HG03175 (cell line): ENCODE results near the gene GAL3ST2.
"Not testable (repeated sequence)": the region's sequence is repeated elsewhere in the genome, so short reads cannot be mapped to it uniquely, and the experiment has no call there.

Experiments
- ATAC-seq: cut with Tn5 transposase; IDR thresholded peaks from one replicate; pipeline ENCODE4 v1.9.1; 2021; ENCODE audit warnings: mild to moderate bottlenecking, moderate library complexity; ENCODE audit not compliant: unreplicated experiment

GAL3ST2 gene

DNA sequence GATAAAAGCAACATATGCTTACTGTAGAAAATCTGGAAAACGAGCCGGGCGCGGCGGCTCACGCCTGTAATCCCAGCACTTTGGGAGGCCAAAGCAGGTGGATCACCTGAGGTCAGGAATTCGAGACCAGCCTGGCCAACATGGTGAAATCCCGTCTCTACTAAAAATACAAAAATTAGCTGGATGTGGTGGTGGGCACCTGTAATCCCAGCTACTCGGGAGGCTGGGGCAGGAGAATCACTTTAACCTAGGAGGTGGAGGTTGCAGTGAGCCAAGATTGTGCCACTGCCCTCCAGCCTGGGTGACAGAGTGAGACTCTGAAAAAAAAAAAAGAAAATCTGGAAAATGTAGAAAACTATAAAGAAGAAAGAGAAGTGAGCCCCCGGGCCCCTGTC lies 41.2 kb downstream of the GAL3ST2 start:
- ATAC-seq: not testable (repeated sequence)

DNA sequence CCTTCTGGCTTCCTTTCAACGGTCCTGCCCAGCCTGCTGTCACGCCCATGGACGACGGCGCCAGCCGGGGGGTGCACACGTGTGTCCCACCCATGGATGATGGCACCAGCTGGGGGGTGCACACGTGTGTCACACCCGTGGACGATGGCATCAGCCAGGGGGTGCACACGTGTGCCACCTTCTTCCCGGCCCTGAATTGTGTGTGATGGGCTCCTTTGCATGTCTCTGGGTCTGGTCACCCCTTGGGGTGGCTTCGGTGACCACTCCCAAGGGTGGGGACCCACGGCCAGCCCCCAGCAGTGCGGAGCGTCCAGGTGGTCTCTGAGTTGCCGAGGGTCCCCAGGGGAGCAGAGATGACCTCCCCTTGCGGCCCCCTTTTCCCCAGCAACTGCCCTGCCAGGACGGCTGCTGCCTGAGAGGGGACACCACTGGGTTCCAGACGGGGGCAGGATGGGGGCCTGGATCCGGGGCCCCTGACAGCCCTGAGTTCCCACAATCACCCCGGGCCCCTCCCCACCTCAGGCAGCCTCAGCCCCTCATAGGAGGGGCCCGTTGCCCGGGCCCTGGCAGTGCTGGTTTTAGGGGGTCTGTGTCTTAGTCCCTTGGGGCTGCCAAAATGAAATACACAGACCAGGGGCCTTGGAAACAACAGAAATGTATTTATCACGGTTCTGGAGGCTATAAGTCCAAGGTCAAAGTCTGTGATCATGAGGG lies 41.8 kb downstream of the GAL3ST2 start:
- no peak for ATAC-seq

DNA sequence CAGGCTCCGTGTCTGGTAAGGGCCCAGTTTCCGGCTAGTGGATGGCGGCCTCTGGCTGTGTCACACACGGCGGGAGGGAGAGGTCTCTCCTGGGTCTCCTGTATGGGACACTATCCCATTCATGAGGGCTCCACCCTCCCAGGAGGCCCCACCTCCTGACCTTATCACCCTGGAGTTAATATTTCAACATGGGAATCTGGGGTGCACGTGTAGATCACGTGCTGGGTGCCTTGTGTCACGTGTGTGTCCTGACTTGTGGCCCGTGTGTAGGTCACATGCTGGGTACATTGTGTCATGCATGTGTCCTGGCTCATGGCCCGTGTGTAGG lies 42.3 kb downstream of the GAL3ST2 start:
- no peak for ATAC-seq

DNA sequence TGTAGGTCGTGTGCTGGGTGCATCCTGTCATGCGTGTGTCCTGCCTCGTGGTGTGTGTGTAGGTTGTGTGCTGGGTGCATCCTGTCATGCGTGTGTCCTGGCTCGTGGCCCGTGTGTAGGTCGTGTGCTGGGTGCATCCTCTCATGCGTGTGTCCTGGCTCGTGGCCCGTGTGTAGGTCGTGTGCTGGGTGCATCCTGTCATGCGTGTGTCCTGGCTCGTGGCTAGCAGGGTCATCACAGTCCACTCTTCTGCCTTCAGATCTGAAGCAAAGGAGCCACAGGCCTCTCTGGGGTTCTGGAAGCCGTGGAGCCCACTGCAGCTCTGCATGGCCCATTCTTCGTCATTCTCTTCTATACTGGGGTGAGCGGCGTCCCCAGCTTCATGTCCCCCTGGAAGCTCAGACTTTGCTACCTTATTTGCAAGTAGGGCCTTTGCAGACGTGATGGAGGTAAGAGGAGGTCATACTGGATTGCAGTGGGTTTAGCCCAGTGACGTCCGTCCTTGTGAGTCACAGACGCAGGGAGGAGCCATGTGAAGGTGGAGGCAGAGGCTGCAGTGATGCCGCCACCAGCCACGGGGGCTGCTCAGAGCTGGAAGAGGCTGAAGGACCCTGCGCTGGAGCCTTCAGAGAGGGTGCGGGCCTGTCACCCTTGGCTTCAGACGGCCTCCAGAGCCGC lies 43.5 kb downstream of the GAL3ST2 start:
- ATAC-seq: not testable (repeated sequence)

DNA sequence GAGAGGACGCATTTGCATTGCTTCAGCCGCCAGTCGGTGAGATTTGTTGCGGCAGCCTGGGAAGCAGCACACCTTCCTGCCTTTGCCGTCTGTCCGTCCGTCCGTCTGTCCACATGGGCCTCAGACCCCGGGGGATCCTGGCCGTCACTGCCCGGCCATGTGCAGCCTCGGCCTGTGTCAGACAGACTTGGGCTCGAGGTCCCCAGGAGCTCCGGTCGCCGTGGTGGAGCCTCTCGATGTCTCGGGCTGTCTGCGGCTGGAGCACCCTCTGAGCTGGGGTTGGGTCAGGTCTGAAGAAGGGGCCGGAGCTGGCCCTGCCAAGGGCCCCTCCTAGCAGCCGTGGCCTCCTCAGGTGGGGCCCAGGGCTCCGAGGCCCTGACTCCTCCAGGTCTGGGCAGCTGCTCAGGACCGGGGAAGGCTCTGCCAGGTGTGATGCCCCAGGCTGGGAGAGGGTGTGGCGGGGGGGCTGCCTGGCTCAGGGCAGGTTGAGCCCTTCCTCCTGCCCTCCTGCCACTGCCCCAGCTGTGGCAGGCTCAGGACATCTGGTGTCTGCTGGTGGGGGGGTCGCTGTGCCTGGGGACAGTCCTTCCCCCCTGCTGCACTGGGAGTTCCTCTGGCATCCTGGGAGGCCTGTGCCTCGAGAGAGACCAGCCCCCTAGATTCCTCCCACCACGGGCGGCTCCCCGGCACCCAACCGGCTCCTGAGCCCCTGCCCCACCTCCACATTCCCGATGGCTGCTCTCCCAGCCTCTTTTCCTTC lies 44.2 kb downstream of the GAL3ST2 start:
- ATAC-seq: no peak

DNA sequence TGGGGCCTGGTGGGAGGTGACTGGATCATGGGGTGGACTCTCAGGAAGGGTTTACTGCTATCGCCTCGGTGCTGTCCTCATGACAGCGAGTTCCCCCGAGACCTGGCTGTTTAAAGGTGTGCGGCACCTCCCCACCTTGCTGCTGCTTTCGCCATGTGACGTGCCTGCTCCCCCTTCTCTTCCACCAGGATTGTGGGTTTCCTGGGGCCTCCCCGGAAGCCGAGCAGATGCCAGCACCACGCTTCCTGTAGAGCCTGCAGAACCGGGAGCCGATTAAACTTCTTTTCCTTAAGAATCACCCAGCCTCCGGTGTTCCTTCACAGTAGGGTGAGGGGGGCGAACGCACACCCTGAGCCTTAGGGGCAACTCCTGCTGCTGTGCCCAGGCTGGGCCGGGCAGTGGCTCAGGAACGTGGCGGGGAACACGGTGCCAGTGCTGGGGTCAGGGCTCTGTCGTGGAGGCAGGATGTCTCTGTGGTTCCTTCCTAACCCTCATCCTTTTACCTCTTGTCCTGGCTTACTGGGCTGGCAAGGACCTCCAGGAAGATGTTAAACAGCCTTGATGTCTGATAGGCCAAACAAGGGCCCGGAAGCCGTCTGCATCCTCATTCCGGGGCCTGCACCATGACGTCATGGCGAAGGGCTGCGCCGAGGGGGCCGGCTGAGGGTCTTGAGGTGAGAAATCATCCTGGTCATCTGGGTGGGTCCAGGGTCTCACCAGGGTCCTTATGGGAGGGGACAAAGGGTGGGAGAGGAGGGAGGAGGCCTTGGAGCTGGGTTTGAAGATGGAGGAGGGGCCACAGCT lies 45.0 kb downstream of the GAL3ST2 start:
- no peak for ATAC-seq

DNA sequence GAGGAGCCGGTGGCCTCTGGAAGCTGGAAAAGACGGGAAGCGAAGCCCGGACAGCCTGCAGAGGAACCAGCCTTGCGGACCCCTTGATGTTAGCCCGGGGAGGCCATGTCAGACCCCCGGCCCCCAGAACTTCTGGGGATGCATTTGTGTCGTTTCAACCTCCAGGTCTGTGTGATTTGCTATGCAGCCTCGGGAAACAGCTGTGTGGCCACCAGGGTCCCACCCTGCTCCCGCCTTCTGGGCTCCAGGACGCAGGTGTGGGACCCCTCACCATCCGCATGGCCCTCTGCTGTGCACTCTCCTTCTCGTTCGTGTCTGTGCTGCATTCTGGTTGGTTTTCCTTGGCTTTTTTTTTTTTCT lies 45.6 kb downstream of the GAL3ST2 start:
- ATAC-seq: no peak

DNA sequence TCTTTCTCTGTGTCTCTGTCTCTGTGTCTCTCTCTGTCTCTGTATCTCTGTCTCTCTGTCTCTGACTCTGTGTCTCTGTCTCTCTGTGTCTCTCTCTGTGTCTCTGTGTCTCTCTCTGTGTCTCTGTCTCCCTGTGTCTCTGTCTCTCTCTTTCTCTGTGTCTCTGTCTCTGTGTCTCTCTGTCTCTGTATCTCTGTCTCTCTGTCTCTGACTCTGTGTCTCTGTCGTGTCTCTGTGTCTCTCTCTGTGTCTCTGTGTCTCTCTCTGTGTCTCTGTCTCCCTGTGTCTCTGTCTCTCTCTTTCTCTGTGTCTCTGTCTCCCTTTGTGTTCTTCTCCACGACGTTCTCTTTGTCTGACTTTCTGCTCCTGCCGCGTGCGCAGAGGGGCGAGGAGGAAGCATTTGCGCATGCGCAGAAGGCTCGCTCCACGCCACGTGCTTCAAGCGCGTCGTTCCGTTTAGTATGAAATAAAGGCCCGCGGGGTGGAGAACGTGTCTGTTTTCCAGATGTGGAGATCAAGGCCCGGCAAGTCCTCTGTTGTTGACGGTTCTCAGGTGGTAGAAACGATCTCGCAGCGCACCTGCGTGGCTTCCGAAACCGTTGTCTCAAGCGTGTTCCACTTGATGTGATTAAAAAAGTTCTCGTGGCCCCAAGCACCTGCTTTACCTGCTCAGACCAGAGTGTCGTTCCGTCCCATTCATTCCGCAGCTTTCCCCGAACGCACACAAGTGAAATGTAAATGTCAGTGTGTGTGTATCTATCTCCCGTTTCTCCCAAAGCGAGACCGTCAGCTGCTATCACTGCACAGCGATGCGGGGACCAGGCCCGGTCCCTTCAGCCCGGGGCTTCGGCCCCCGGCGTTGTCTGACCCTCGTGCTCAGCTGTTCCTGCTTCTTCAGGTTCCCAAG lies 47.2 kb downstream of the GAL3ST2 start:
- not testable (repeated sequence) for ATAC-seq

DNA sequence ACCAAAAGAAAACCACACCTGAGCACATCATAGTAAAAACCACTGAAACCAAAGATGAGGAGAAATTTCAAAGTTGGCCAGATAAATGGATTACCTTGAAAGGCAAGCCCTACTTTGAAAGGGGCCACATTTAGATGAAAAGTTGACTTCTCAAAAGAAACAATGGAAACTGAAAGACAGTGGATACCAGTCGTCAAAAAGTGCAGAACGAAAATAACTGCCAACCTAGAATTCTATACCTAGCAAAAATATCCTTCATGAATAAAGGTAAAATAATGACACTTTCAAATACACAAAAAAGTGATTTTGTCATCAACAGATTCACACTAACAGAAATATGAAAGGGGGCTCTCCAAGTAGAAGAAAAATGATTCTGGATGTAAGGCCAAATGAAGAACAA lies 50.8 kb downstream of the GAL3ST2 start:
- ATAC-seq: no peak

DNA sequence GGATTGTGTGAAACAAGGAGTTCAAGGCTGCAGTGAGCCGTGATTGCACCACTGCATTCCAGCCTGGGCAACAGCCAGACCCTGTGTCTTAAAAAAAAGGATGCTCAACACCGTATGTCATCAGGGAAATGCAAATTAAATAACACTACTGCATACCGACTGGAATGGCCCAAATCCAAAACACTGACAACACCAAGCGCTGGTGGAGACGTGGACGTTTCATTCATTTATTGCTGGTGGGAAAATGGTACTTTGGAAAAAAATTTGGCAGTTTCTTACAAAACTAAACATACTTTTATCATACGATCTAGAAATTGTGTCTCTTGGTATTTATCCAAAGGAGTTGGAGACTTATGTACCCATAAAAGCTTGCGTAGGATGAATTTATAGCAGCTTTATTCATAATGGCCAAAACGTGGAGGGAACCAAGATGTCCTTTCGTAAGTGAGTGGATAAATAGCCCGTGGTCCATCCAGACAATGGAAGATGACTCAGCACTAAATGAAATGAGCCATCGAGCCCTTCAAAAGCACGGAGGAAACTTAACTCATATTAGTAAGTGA lies 56.6 kb downstream of the GAL3ST2 start:
- ATAC-seq: no peak

DNA sequence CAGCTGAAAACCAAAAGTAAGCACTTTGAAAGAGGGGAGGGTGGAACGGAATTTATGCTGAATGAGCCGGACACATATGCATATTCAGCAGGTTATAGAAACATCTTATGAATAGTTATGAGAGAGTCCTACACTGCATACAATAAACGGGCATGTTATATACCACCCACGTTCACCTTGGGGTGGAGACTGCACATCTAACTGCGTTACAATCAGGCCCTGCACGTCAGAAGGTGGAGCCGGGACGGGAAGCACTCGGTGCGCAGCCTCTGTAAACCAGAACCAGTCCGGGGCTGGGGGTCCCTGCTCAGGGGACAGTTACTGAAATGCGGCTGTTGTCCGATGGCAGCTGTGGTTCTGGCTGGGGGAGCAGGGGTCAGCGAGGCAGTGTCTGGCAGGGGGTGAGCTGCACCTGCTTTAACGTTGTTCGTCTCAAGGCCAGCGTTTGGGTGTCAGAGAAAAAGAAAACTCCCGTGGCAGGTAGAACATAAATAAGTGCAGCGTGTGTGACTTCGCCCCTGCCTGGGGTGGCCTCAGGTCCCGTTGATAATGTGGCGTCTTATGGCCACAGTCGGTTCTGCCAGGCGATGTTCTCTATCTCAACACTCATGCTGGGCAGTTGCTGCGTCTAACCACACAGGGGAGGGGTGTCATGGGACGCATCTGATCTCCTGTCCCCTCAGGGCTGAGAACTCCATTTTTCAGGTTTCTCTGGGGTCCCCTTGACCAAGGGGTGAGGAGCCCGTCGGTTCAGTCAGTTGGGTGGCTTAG lies 57.3 kb downstream of the GAL3ST2 start:
- ATAC-seq: not testable (repeated sequence)

DNA sequence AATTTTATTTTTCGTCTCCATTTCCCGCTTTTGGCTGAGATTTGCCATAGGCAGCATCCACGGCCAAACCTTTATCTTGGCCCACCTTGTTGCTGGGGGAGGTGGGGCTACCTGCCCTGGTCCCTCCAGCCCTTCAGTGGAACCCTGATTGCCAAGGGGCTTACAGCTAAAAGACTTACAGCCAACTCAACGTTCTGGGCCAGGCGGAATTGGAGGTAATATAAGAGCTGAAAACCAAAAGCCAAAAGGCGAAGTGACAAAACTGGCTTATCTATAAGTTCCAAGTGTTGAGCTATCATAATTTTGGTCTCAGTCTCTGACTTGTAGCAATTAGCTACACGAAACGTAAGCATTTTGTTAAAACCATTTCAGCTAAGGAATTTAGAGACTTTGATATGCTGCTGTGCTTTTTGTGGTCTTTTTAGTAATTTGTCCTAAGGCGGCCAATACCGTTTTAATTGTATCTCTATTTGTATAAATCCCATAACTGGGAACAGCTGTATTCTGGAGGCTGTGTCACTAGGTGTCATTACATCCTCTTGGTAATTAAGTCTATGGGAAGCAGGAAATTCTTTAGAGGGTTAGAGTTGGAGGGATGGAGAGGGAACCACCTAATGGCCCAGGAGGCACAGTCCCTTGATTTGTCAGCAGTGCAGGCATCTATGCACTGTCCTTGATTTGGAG lies 58.0 kb downstream of the GAL3ST2 start:
- no peak for ATAC-seq

DNA sequence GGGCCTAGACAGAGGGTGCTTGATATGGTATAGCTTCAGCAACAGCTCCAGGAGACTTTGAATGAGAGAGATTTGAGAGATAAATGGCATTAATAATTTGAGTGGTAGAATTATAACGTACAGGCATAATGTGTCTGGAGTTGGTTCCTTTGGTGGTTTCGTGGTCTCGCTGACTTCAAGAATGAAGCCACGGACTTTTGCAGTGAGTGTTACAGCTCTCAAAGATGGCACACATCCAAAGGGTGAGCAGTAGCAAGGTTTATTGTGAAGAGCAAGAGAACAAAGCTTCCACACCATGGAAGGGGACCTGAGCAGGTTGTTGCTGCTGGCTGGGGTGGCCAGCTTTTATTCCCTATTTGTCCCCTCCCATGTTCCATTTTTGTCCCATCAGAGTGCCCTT lies 59.0 kb downstream of the GAL3ST2 start:
- no peak for ATAC-seq

DNA sequence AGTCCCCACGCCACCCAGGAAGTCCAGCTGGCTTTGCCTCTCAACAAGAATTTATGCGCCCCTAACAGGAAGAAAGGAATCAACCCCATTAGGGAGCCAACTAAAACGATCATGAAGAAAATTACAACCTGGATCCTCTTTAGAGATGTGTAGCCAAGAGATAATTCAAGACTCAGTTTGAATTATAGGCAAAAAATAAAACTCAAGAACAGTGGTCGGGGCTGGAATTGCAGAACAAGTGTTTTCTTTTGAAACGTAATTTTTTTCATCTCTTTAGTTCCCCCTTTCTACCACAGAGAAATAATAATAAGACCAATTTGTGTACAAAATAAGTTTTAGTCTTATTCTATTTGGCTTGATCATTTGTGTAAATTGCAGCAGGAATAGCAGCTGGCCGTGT lies 59.7 kb downstream of the GAL3ST2 start:
- no peak for ATAC-seq

DNA sequence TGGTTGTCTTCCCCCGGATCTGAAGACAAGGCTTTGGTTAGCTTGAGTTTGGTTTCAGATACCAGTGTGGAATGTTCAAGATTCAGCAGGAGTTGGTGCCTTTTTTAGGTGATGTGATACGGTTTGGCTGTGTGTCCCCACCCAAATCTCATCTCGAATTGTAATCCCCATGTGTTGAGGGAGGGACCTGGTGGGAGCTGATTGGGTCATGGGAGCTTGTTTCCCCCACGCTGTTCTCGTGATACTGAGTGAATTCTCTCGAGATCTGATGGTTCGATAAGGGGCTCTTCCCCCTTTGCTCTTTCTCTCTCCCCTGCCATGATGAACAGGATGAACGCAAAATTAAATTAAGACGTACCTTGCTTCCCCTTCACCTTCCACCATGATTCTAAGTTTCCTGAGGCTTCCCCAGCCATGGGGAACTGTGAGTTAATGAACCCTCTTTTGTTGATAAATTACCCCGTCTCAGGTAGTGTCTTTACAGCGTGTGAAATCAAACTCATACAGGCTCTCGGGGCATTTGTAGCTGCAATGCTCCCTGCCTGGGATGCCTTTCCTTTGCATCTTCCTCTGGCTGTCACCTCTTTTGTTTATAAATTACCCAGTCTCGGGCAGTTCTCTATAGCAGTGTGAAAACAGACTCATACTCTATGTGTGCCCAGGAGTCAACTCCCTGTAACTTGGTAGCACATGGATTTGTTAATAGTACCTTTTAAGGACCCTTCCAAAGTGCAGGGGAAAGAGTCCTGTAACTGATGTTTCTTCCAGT lies 60.8 kb downstream of the GAL3ST2 start:
- ATAC-seq: no peak

DNA sequence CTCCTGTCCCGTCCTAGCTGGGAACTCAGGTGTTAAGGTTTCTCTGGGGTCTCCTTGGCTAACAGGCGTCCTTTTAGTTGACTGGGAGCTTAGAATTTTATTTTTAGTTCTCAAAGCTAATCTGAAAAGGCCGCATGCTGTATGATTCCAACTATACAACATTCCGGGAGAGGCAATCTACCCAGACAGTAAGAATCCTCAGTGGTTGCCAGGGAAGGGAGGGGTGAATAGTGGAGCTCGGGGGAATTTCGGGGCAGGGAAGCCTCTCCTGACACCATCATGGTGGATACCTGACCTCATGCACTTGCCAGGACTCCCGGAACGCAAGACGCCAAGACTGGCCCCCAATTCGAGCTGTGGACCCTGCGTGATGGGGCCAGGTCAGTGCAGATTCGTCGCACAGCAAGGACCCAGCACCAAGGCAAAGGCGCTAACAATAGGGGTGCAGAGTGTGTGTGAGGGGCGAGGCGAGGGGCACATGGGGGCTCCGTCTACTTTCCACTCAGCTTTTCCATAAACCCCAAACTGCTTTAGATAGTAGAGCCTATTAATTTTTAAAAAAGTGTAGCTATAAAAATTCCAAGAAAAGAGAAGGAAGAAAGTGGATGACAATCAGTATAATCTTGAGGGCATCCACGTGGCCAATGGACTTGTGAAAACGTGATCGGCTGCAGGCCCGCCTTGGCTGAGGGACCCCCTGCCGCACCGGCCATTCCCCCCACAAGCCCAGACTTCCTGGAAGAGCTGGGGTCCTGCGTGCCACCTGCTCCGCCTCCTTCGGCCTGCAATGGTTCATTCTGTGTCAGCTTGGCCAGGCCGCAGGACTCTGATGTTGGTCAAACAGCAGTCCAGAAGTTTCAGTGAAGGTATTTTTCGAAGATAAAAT lies 64.8 kb downstream of the GAL3ST2 start:
- no peak for ATAC-seq

DNA sequence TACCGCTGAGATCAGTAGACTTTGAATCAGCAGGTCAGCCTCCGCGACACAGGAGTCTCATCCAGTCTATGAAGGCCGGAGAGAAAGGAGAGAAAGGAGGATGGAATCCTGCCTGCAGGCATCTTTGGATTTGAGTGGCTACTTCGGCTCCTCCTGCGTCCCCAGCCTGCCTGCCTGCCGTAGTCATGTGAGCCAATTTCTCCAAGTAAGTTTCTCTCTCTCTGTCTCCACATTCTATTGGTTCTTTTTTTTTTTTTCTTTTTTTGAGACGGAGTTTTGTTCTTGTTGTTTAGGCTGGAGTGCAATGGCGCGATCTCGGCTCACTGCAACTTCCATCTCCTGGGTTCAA lies 65.4 kb downstream of the GAL3ST2 start:
- no peak for ATAC-seq
